GM23248 (cell line): ENCODE measurements around the gene ZNF83.

ENCODE experiments used
- EZH2 ChIP-seq: fragments of 200-600 bp; sonication (generic); IDR thresholded peaks from 2 replicates; pipeline ENCODE4 v1.6.1; 2018; ENCODE audit warnings: antibody characterized with exemption, mild to moderate bottlenecking; ENCODE audit not compliant: insufficient read depth, poor library complexity, severe bottlenecking
- EZH2phosphoT487 ChIP-seq: fragments of 200-600 bp; sonication (generic); IDR thresholded peaks from 2 replicates; pipeline ENCODE4 v1.6.1; 2018; ENCODE audit warnings: antibody characterized with exemption, moderate library complexity, mild to moderate bottlenecking, low read depth; ENCODE audit not compliant: insufficient read depth

- TF ChIP-seq EZH2 (no peak), EZH2phosphoT487 (no peak)
Measured at GRCh38 chr19:52567921-52568320, 70.2 kb downstream of the ZNF83 start.
